HG03108 (cell line): ENCODE results near the gene AAGAB.

Experiments
- ATAC-seq: cut with Tn5 transposase; IDR thresholded peaks from one replicate; pipeline ENCODE4 v1.9.1; 2021; ENCODE audit warnings: moderate library complexity; ENCODE audit not compliant: unreplicated experiment

AAGAB gene

GRCh38 chr15:67190326-67190725, 64.1 kb downstream of the AAGAB start:
- ATAC-seq, result no peak

GRCh38 chr15:67189326-67190051, 65.0 kb downstream of the AAGAB start:
- no peak for ATAC-seq

DNA sequence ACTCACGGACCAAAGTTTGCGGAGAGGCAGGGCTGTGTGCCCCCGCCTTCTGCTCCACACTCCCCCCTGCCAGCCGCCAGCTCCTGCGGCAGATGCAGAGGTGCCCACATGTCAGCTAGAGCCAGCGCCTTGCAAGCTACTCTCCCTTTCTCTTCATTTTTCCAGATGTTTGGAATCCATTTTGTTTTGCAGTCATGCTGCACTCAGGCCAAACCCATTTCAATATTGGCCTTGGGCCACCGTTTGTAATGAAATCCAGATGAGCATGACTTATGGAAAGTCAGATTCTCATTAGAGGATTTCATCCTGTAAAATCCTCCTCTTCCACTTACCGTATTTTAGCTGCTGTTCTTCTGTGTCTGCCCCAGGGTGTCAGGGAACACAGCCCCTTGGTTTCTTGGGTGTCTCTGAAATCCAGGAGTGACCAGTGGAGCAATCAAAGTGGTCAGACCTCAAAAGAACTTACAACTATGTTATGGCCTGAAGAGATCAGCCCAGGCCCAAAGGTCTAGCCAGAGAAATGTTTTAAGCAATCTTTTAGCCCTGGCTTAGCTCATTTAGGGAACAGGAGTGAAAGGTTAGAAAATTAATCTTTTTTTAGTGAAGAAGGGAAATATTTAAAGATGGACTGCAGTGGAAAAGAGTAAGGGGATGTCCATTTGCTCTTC, 65.8 kb downstream of the AAGAB start:
- no peak for ATAC-seq

- no peak for ATAC-seq
These were observed 67.1 kb downstream of the AAGAB start for GRCh38 chr15:67187351-67187854.

DNA sequence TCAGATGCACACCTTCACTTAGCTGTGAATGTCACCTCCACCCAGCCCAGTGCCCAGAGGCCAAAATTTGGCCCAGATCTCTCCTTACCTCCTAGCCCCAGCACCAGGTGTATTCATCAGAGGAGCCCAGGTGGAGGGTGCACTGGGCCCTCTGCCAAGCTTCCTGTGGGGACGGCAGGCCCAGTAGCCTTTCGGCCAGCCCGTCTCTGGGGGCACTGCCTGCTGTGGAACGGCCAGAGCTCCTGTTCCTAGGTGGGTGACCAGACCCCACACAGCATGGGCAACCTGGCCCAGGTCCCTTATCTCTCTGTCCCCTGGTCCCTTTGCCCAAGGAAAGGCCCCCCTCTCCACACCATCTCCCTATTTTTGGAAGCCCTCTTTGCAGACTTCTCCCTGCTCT, 67.8 kb downstream of the AAGAB start:
- ATAC-seq, result no peak

DNA sequence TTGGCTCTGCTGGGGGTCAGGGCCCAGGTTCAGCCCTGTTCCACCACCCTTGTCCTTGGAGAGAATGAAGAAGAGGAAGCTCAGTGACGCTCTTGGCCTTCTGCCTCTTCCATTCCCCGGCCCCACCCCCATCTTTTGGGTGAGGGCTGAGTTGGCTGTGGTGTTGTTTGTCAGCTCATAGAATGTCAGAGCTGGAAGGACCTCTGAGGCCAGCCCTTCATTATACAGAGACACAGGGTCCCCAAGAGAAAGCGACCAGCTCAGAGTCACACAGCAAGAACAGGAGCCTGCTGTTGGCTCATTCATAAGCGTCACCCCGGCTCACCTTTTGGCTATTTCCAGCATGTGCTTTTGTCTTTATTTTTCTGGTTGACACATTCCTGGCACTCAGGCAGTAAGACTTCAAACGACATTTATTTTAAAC, 68.2 kb downstream of the AAGAB start:
- no peak for ATAC-seq

DNA sequence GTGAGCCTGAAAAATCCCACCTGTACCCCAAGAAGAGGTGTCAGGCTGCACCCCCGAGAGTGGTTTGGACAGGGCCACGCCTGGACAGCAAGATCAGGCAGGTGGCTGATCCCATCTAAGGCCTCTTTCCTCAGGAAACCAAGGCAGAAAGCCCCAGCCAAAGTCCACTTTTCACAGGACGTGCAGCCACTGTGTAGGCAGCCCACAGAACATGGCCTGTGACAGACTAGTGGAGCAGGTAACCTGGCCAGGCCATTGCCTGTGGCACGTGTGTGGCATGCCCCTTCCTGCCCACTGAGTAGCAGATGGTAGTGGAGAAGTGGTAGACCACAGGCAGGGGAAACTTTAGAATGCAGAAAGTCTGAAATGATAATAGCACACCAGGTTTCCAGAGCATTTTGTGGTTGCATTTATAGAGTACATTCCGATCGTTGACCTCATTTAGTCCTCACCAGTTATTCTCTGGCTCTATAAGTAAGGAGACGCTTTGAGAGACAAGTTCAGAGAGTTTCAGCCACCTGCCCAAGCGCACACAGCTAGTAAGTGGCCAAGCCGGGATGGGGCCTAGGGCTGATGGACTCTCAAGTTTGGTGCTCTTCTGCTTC, 68.7 kb downstream of the AAGAB start:
- no peak for ATAC-seq

DNA sequence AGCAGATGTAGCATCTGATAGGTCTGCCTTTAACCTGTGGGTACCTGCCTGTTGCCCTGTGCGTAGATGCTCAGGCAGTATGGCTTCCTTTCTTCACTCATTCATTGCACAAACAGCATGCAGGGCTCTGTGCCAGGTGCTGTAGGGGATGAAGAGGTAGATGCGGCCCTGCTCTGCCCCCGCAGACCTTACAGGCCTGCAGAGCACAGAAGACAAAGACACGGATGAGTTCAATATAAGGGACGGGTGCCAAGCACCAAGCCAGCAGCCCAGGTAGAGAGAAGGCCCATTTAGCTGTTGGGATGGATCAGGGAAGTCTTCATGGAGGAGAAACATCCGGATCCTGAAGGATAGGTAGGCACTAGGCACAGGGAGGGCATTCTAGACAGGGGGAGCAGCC, 69.4 kb downstream of the AAGAB start:
- ATAC-seq, result no peak

DNA sequence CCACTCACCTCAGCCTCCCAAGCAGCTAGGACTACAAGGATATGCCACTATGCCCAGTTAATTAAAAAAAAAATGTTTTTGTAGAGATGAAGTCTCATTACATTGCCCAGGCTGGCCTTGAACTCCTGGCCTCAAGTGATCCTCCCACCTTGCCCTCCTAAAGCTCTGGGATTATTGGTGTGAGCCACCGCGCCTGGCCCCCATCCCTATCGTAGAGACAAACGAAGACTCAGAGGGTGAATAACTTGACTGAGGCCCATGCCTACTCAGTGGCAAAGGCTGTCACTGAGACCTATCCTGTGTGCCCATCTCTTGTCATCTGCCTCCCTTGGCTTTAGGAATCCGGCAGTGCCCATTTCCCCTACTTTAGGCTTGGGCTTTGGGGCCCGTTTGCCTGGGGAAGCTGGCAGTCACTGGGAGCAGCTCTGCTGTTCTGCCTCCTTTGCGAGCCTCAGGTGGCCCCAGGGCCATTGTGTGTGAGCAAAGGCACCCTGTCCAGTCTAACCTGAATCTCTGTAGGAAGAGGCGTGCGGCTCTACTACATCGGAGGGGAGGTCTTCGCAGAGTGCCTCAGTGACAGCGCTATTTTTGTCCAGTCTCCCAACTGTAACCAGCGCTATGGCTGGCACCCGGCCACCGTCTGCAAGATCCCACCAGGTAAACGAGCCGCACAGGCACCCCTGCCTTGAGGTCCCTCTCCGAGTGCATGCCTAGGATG, 70.1 kb downstream of the AAGAB start:
- no peak for ATAC-seq

DNA sequence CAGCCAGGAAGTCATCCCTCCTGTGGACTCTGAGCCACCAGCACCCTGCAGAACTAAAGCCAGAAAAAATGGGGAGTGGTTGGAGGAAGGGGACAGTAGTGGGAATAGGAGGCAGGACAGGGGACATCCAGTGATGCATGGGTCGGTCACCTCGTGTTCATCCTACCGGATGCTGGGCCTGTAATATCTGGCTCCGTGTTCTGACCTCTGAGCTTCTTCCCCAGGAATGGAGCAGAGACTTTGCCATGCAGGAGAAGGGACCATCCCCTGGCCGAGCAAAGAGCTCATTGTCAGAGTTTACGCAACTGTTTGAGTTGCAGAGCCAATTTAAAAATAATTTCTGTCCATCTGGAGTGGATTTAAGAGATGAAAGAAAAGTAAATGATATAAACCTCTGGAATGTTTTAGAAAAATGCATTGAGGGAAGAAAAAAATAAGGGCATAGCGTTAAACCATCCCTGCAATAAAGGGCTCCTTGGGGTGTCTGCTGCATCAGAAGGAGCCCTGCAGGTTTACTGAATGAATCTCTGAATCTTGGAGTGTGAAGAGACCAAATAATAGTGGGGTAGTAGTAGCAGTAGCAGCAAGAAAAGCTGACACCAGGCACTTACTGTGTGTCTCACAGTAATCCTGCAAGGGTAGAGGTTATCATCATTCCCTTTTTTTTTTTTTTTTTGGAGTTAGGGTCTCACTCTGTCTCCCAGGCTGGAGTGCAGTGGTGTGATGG, 70.9 kb downstream of the AAGAB start:
- ATAC-seq, result no peak

GRCh38 chr15:67181221-67181639, 73.2 kb downstream of the AAGAB start:
- no peak for ATAC-seq

- no peak for ATAC-seq
These were observed 73.8 kb downstream of the AAGAB start for GRCh38 chr15:67180514-67181191.

DNA sequence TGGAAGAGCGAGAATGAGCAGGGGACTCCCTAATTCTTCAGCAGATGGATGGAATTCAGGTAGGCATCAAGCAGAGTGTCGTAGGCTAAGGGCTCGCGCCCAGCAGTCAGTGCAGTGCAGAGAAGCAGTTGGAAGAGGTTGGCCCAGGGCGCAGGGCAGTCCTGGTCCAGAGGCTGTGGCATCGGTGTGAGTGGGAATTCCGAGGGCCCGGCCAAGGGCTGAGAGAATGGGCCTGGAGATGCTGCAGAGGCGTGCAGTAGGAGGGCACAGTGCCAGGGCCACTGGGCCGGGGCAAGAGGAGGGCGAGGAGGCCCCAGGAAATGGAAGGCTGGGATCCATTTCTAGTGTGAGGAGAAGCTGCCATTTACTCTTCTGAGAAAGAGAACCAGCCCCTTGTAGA, 74.4 kb downstream of the AAGAB start:
- ATAC-seq, result no peak

DNA sequence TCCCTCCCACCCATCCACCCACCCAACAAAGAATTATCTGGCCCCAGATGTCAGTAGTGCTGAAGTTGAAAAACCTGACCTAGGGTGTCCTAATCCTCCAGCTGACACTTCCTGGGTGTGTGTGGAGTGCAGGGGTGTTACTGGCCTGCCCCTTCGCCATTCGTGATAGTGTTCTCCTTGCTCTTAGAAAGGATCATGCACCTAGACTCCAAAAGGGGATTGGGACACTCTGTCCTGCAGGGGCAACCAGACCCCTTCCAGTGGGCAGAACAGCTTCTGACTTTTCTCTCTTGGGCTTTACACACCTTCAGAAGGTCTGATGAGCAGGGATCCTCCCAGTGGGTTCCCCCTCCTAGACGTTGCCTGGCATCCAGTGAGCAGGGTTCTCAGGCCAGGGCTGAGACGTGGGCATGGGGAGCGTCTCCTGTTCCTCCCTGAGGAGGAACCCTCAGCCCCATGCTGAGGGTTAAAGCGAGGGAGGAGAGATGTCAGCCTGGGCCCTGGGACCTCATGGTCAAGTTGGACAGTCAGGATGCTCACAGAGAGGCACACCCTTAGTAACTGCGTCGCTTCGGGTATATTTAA, 75.0 kb downstream of the AAGAB start:
- no peak for ATAC-seq

GRCh38 chr15:67178569-67179210, 75.8 kb downstream of the AAGAB start:
- ATAC-seq, result no peak

DNA sequence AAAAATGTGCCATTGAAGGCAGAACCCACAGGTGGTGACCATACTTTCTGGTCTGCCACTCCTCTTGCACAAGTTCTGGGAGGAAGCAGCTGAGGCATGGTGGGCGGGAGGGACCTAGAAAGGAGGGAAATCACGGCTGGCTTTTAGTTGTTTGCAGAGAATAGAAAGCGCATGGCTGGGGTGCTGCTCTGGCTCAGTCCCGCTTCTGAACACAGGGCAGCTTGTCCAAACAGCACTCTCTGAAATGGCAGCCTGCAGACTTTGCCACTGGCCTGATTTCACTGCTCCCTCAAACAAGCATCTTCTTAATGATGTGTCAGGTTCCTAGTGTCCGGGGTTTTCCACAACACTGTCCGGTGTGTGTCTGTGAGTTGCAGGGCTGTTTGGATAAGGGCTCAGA, 76.7 kb downstream of the AAGAB start:
- ATAC-seq, result no peak

DNA sequence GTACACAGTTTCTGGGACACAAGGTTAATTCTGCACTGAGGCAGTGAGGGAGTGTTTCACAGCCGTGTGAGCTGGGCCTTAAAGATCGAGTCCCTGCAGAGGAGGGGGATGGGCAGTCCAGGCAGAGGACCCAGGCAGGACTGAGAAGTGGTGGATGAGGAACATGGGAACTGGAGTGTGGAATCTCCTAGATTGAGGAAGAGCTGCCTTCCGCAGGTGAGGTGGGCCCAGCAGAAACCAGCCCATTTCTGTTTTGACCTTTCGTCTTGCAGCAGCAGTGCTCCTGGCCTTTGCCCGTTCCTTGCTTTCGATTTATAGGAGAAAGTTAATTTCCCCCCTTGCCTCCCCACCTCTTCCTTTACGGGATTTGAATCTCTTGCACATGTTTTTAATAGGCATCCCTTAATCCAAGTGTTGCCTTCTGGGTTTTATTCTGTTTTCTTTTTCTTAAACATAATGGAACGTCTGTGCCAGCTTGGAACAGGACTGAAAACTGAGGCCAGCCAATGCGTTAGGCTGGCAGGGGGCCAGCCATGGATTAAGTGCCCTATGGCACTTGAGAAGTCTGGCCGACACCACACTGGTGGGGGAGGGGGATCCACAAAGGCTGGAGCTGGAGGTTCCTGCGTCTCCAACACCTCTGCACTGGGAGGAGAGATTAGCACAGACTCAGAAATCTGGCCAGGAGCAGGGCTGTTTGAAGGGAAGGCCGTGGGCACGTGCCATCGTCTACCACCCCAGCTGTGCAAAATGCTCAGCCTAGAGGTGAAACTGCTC, 78.1 kb downstream of the AAGAB start:
- ATAC-seq, result no peak

DNA sequence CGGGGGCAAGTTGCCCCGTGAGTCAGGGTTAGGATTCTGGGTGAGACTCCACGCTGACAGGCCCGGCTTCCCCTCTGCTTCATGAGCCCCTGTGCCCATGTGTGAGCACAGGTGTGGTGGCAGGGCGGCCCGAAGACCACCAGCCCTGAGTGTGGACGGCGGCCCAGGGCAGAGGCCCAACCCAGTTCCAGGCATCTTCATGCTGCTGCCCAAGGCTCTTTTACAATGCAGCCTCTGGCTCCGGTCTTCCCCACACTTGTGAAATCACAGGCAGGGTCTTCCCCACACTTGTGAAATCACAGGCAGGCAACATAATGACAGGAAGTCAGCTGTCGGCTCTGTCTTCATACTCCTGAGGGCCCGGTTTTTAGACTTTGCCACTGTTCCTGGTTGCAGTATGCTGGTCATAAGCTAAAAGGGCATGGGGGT, 78.8 kb downstream of the AAGAB start:
- no peak for ATAC-seq
